ENCODE data around the gene PIGS. TPM values are rescaled to one million over a fixed set of nuclear protein-coding genes. Genes with fewer than 3 reads are reported as not detected.

Gene PIGS
- total and polyA plus RNA-seq, 9 of the 15 experiments (the other 6 are each of a cell fraction or from before 2014, with no cell fraction given): 47.5 to 138 (median 57.6) TPM

DNA sequence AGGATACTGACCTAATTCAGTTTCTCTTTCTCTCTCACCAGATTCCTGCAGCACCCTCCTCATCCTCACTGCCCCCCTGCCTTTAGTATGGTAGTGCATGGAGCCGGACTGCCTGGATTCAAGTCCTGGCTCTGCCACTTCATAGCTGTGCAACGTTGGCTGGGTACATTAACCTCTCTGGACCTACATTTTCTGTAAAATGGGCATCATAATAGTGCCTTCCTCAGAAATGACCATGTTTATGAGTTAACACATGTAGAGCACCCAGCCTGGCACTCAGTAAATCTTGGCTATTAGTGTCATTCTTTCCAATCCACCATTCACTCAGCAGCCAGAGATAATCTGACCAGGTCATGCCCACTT lies 26.2 kb downstream of the PIGS start:
- no peak overlapping the region for H3K27ac ChIP-seq (ENCODE audit: extremely low read depth, low read depth, low read length)
- in situ Hi-C loops (cut with MboI) (no loop called here), intact Hi-C loops (cut with micrococcal nuclease) (loop anchor here (5.0 kb wide), 1 partner anchor 33 kb away; no protein-coding TSS in a partner anchor)
- H3K4me2 ChIP-seq (ENCODE audit: insufficient read depth, low read length): no peak overlapping the region
- no peak overlapping the region for H3K4me3 ChIP-seq
- no peaks in the 10 kb centered on the region for H3K27me3 ChIP-seq (ENCODE audit: control insufficient read depth in 2 of 2, insufficient read depth in 2 of 2, low read length in 2 of 2)
- no peak for ATAC-seq
- no peak overlapping the region for H2AFZ ChIP-seq (ENCODE audit: low read depth, low read length)
- no peaks in the 10 kb centered on the region; the same call in 1 of the 2 replicates for H4K20me1 ChIP-seq (replicated peaks; ENCODE audit: control insufficient read depth, insufficient read depth, low read length)
- no peaks in the 10 kb centered on the region for H3K9me3 ChIP-seq (replicated peaks; ENCODE audit: control insufficient read depth, insufficient read depth, low read depth, low read length)
- no peak overlapping the region for H3K9ac ChIP-seq (ENCODE audit: insufficient read depth in 1 of 2, low read depth in 2 of 2, low read length in 2 of 2)
- H3K9me1 ChIP-seq (ENCODE audit: control insufficient read depth, insufficient read depth, low read length): peaks cover 4% of the 10 kb centered on the region
- no peak for FAIRE-seq
- 0 out of 3 replicates have a peak, but pooled peaks cover 3% of the 10 kb centered on the region for H3K36me3 ChIP-seq (ENCODE audit: control insufficient read depth, insufficient read depth, low read length)
- peaks cover 0 to 5% of the 10 kb centered on the region in 2 experiments; a peak in 2 of 5 replicates for H3K4me1 ChIP-seq (replicated peaks in 1 of 2; ENCODE audit: control insufficient read depth in 2 of 2, insufficient read depth in 2 of 2, low read length in 2 of 2)
- no TSS peak for BruUV-seq (replicated peaks)
- ChIA-PET POLR2A (interaction anchor here (0.6 to 1.1 kb wide), 3 partner anchors 12 to 92 kb away, joined by 3 read pairs; no protein-coding TSS in a partner anchor), CTCF (ENCODE audit: low intra/inter-chr PET ratio) (no interaction called here)
- no peak for DNase-seq (ENCODE audit: extremely low read depth in 1 of 4, low spot score in 3 of 4)
- TF ChIP-seq ZFP36 (IDR thresholded peaks at IDR 0.05; ENCODE audit: low read depth, low read length, partially characterized antibody) (peak; percentile 65), RBM25 (IDR thresholded peaks at IDR 0.05; ENCODE audit: low read depth, low read length, severe bottlenecking) (peak; percentile 60), ZNF133 (CRISPR knock-in tag; IDR thresholded peaks at IDR 0.05) (no peak), BCOR (IDR thresholded peaks at IDR 0.05) (peak; percentile 77; the same call in 1 of the 2 replicates)
- 15% methylated on average over 2 of the region's 2 CpGs for WGBS (ENCODE audit: insufficient coverage, low coverage, missing lambda C conversion rate)
- no peaks in the 10 kb centered on the region for H3K79me2 ChIP-seq (ENCODE audit: control insufficient read depth, insufficient read depth, low read length)

DNA sequence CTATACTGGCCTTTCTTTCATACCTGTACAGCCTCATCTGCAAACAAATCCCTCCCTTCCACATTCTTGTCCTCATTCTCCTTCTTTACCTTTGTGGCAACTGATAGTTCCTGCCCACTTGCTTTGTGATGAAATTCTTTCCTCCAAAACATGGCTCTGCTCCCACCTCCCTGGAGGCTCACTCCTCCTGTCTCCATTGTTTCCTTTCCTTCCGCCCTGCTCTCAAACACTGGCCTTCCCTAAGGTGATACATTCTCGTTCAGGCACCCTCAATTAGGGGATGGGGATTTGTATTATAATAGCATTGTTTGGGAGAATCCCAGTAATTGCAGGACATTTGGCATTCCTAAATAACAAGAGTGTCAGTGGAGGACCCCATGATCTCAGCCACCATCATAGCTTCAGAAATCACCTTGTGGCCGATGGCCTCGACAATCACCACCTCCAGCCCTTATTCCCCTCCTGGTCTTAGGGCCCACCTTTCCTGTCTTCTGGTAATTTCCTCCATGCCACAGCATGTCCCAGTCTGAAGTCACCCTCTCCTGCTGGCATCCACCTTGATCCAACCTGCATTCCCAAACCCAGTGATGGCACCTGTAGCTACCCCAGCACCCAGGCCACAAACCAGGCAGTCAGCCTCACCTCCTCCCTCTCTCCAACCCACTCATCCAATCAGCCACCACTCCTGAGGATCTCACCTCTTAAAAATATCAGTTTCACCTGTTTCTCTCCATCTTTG lies 26.8 kb downstream of the PIGS start:
- 12% methylated on average over 4 of the region's 4 CpGs for WGBS (ENCODE audit: insufficient coverage, low coverage, missing lambda C conversion rate)
- Histone ChIP-seq H3K27me3 (ENCODE audit: control insufficient read depth in 2 of 2, insufficient read depth in 2 of 2, low read length in 2 of 2) (no peaks in the 10 kb centered on the region), H3K9me1 (ENCODE audit: control insufficient read depth, insufficient read depth, low read length) (peaks cover 4% of the 10 kb centered on the region), H3K9ac (ENCODE audit: insufficient read depth in 1 of 2, low read depth in 2 of 2, low read length in 2 of 2) (peak overlapping the region in 1 of 2 experiments; percentile 50; a peak in 1 of 4 replicates), H3K4me2 (ENCODE audit: insufficient read depth, low read length) (no peak overlapping the region), H4K20me1 (replicated peaks; ENCODE audit: control insufficient read depth, insufficient read depth, low read length) (no peaks in the 10 kb centered on the region; the same call in 1 of the 2 replicates), H3K4me1 (replicated peaks in 1 of 2; ENCODE audit: control insufficient read depth in 2 of 2, insufficient read depth in 2 of 2, low read length in 2 of 2) (peaks cover 0 to 5% of the 10 kb centered on the region in 2 experiments; a peak in 2 of 5 replicates), H3K4me3 (no peak overlapping the region), H3K36me3 (ENCODE audit: control insufficient read depth, insufficient read depth, low read length) (0 out of 3 replicates have a peak, but pooled peaks cover 3% of the 10 kb centered on the region), H3K79me2 (ENCODE audit: control insufficient read depth, insufficient read depth, low read length) (no peaks in the 10 kb centered on the region), H3K27ac (ENCODE audit: extremely low read depth, low read depth, low read length) (no peak overlapping the region), H3K9me3 (replicated peaks; ENCODE audit: control insufficient read depth, insufficient read depth, low read depth, low read length) (no peaks in the 10 kb centered on the region), H2AFZ (ENCODE audit: low read depth, low read length) (no peak overlapping the region)
- no TSS peak for BruUV-seq (replicated peaks)
- ATAC-seq (no peak), FAIRE-seq (no peak), DNase-seq (ENCODE audit: extremely low read depth in 1 of 4, low spot score in 3 of 4) (no peak)
- ChIA-PET POLR2A (interaction anchor here (0.6 kb wide), 1 partner anchor 91 kb away, joined by 3 read pairs; no protein-coding TSS in a partner anchor), CTCF (ENCODE audit: low intra/inter-chr PET ratio) (no interaction called here)
- intact Hi-C loops (cut with micrococcal nuclease): loop anchor here (5.0 kb wide), 1 partner anchor 32 kb away; no protein-coding TSS in a partner anchor
- in situ Hi-C loops (cut with MboI): no loop called here
- TF ChIP-seq, protein P1, sequence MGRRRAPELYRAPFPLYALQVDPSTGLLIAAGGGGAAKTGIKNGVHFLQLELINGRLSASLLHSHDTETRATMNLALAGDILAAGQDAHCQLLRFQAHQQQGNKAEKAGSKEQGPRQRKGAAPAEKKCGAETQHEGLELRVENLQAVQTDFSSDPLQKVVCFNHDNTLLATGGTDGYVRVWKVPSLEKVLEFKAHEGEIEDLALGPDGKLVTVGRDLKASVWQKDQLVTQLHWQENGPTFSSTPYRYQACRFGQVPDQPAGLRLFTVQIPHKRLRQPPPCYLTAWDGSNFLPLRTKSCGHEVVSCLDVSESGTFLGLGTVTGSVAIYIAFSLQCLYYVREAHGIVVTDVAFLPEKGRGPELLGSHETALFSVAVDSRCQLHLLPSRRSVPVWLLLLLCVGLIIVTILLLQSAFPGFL (CRISPR knock-in tag; IDR thresholded peaks at IDR 0.05): no peak
- TF ChIP-seq NELFE (IDR thresholded peaks at IDR 0.05; ENCODE audit: insufficient read depth, insufficient read length) (no peak), TEAD4 (IDR thresholded peaks at IDR 0.05; ENCODE audit: low read length) (no peak), TEAD4 (CRISPR knock-in tag; IDR thresholded peaks at IDR 0.05; ENCODE audit: borderline replicate concordance) (no peak), MAFG (tag; conservative IDR thresholded peaks at IDR 0.05) (no peak), LCOR (CRISPR knock-in tag; IDR thresholded peaks at IDR 0.05) (no peak)
